Neutrophil (primary cell): ENCODE measurements around the gene TNFRSF4.

Experiments used
- H3K27ac ChIP-seq: fragments of 200-600 bp; sonication (generic); 2 replicates; pipeline ENCODE4 v1.5.1; 2016; ENCODE audit warnings: mild to moderate bottlenecking, moderate library complexity
- H3K27me3 ChIP-seq: fragments of 200-600 bp; sonication (generic); 2 replicates; pipeline ENCODE4 v1.6.0; 2016; ENCODE audit warnings: mild to moderate bottlenecking
- H3K36me3 ChIP-seq: fragments of 200-600 bp; sonication (generic); 2 replicates; pipeline ENCODE4 v1.5.1; 2017
- H3K4me1 ChIP-seq, 2 experiments: fragments of 200-600 bp in 1 of 2; sonication (generic) in 1 of 2; 1 replicate in 1 of 2; 2 replicates in 1 of 2; pipeline versions ENCODE4 v1.5.1 to v1.6.1; 2013 to 2016; ENCODE audit warnings: low read depth in 1 of 2, low read length in 1 of 2, mild to moderate bottlenecking in 1 of 2, moderate library complexity in 1 of 2; ENCODE audit not compliant: control insufficient read depth in 1 of 2, insufficient read depth in 1 of 2
- H3K4me3 ChIP-seq, 2 experiments: fragments of 200-600 bp in 1 of 2; sonication (generic) in 1 of 2; 1 replicate in 1 of 2; 2 replicates in 1 of 2; pipeline ENCODE4 v1.5.1; 2013 to 2016; ENCODE audit warnings: low read depth in 1 of 2, low read length in 1 of 2, mild to moderate bottlenecking in 1 of 2, moderate library complexity in 1 of 2
- H3K9me3 ChIP-seq: fragments of 200-600 bp; sonication (generic); 2 replicates; pipeline ENCODE4 v1.5.1; 2016
- CTCF ChIP-seq: fragments of 200-600 bp; sonication (generic); IDR thresholded peaks from 2 replicates; pipeline ENCODE4 v1.5.1; 2016; ENCODE audit warnings: antibody characterized with exemption

TNFRSF4 gene

GRCh38 chr1:1220197-1220596 lies 6.2 kb upstream of the TNFRSF4 start:
- H3K4me1 ChIP-seq, result no peaks in the 10 kb centered on the region
- no peaks in the 10 kb centered on the region for H3K9me3 ChIP-seq
- peaks cover 100% of the 10 kb centered on the region for H3K36me3 ChIP-seq
- peaks cover 3% of the 10 kb centered on the region for H3K27me3 ChIP-seq
- H3K4me3 ChIP-seq, result no peak overlapping the region
- no peak for TF ChIP-seq CTCF
- no peak overlapping the region for H3K27ac ChIP-seq

GRCh38 chr1:1219341-1219740 lies 5.4 kb upstream of the TNFRSF4 start:
- Histone ChIP-seq H3K27me3 (peaks cover 11% of the 10 kb centered on the region), H3K4me3 (no peak overlapping the region), H3K36me3 (peaks cover 93% of the 10 kb centered on the region), H3K9me3 (no peaks in the 10 kb centered on the region), H3K27ac (no peak overlapping the region), H3K4me1 (no peaks in the 10 kb centered on the region)
- no peak for TF ChIP-seq CTCF

GRCh38 chr1:1218524-1219200 lies 4.7 kb upstream of the TNFRSF4 start:
- Histone ChIP-seq H3K27me3 (peaks cover 18% of the 10 kb centered on the region), H3K9me3 (no peaks in the 10 kb centered on the region), H3K36me3 (peaks cover 86% of the 10 kb centered on the region), H3K4me1 (no peaks in the 10 kb centered on the region), H3K4me3 (no peak overlapping the region), H3K27ac (no peak overlapping the region)
- no peak for TF ChIP-seq CTCF

GRCh38 chr1:1217621-1218523 lies 3.9 kb upstream of the TNFRSF4 start:
- H3K4me1 ChIP-seq, result peaks cover 0 to 6% of the 10 kb centered on the region in 2 experiments
- no peak overlapping the region for H3K27ac ChIP-seq
- no peak for TF ChIP-seq CTCF
- H3K9me3 ChIP-seq, result no peaks in the 10 kb centered on the region
- no peak overlapping the region for H3K4me3 ChIP-seq
- peaks cover 26% of the 10 kb centered on the region for H3K27me3 ChIP-seq
- H3K36me3 ChIP-seq, result peaks cover 78% of the 10 kb centered on the region

- no peak for TF ChIP-seq CTCF
- no peaks in the 10 kb centered on the region for H3K9me3 ChIP-seq
- peaks cover 69% of the 10 kb centered on the region for H3K36me3 ChIP-seq
- no peak overlapping the region for H3K4me3 ChIP-seq
- peaks cover 35% of the 10 kb centered on the region for H3K27me3 ChIP-seq
- H3K4me1 ChIP-seq, result peaks cover 0 to 11% of the 10 kb centered on the region in 2 experiments
- H3K27ac ChIP-seq, result no peak overlapping the region
These were observed 3.0 kb upstream of the TNFRSF4 start for GRCh38 chr1:1216770-1217620.
